H1 (cell line): ENCODE measurements around the gene TRIM71. TPM values are rescaled to one million over a fixed set of nuclear protein-coding genes. Genes with fewer than 3 reads are reported as not detected.

Experiments used
- CTCF ChIA-PET: fragments of 300-600 bp; sonication (Branson Sonifier 250); formaldehyde crosslinking; loops from one replicate; lab custom pipeline; 2021; ENCODE audit not compliant: partially characterized antibody; lab: Charles Lee
- POLR2A ChIA-PET: fragments of 300-600 bp; sonication (Branson Sonifier 250); formaldehyde crosslinking; loops from one replicate; lab custom pipeline; 2021; ENCODE audit warnings: inconsistent platforms; ENCODE audit not compliant: partially characterized antibody; lab: Charles Lee
- DNase-seq, 2 experiments: peaks; one replicate each; pipeline versions ENCODE4 v3.0.0 to v3.0.0-alpha.2; 2010 to 2022; ENCODE audit warnings: low spot score in 2 of 2, low read depth in 1 of 2, mixed read lengths in 1 of 2
- FAIRE-seq: peaks from 2 replicates; lab custom pipeline; 2011; peaks lifted over from hg19 to GRCh38; lab: Jason Lieb, UNC
- H2AFZ ChIP-seq: 2 replicates; pipeline ENCODE4 v1.8.1; 2012; ENCODE audit warnings: low read length, inconsistent platforms
- H2AK5ac ChIP-seq: 2 replicates; pipeline ENCODE4 v1.6.1; 2013; ENCODE audit warnings: low read depth, low read length
- H2BK120ac ChIP-seq: replicated peaks from 2 replicates; pipeline ENCODE3; 2013; ENCODE audit warnings: low read depth, low read length, inconsistent platforms
- H2BK12ac ChIP-seq: 2 replicates; pipeline ENCODE4 v1.6.1; 2013; ENCODE audit warnings: low read depth, low read length
- H2BK15ac ChIP-seq: 2 replicates; pipeline ENCODE4 v1.6.1; 2013; ENCODE audit warnings: low read length
- H2BK20ac ChIP-seq: 2 replicates; pipeline ENCODE4 v1.6.1; 2013; ENCODE audit warnings: low read length
- H2BK5ac ChIP-seq: 2 replicates; pipeline ENCODE4 v1.6.1; 2013; ENCODE audit warnings: low read depth, low read length
- H3K14ac ChIP-seq: 2 replicates; pipeline ENCODE4 v1.6.1; 2013; ENCODE audit warnings: inconsistent platforms; ENCODE audit not compliant: insufficient read length
- H3K18ac ChIP-seq: 2 replicates; pipeline ENCODE4 v1.6.1; 2013; ENCODE audit warnings: low read length; ENCODE audit errors: extremely low read depth
- H3K23ac ChIP-seq: 2 replicates; pipeline ENCODE4 v1.6.1; 2013; ENCODE audit warnings: inconsistent platforms; ENCODE audit not compliant: insufficient read length
- H3K23me2 ChIP-seq: 2 replicates; pipeline ENCODE4 v1.6.1; 2013; ENCODE audit warnings: low read depth, low read length
- H3K27ac ChIP-seq: 2 replicates; pipeline ENCODE4 v1.6.1; 2011; ENCODE audit warnings: low read depth, low read length, inconsistent platforms
- H3K27me3 ChIP-seq, 4 experiments: replicated peaks in 1 of 4; 1 replicate in 1 of 4; 2 replicates in 3 of 4; pipeline versions ENCODE4 v1.6.1 to v1.8.1; 2011 to 2013; ENCODE audit warnings: low read length in 3 of 4, mild to moderate bottlenecking in 3 of 4, inconsistent platforms in 2 of 4, mixed read lengths in 2 of 4, moderate library complexity in 1 of 4; ENCODE audit not compliant: control insufficient read depth in 3 of 4, insufficient read depth in 3 of 4; ENCODE audit errors: extremely low read depth in 1 of 4
- H3K36me3 ChIP-seq, 4 experiments: 2 replicates each; pipeline versions ENCODE4 v1.6.1 to v1.8.1; 2011 to 2013; ENCODE audit warnings: mild to moderate bottlenecking in 4 of 4, low read length in 3 of 4, moderate library complexity in 2 of 4, control low read depth in 1 of 4, inconsistent platforms in 1 of 4; ENCODE audit not compliant: insufficient read depth in 4 of 4, control insufficient read depth in 2 of 4
- H3K4ac ChIP-seq: replicated peaks from 2 replicates; pipeline ENCODE3; 2013; ENCODE audit warnings: low read length, low read depth, mixed read lengths, inconsistent platforms; ENCODE audit not compliant: insufficient read length
- H3K4me1 ChIP-seq, 4 experiments: replicated peaks in 1 of 4; 1 replicate in 1 of 4; 2 replicates in 3 of 4; pipeline versions ENCODE4 v1.6.1 to v1.8.1; 2011 to 2013; ENCODE audit warnings: low read length in 3 of 4, inconsistent platforms in 2 of 4, mixed read lengths in 1 of 4; ENCODE audit not compliant: insufficient read depth in 4 of 4, control insufficient read depth in 3 of 4
- H3K4me2 ChIP-seq, 2 experiments: 2 replicates each; pipeline versions ENCODE4 v1.6.1 to v1.8.1; 2011 to 2013; ENCODE audit warnings: low read depth in 2 of 2, low read length in 2 of 2, control low read depth in 1 of 2, inconsistent platforms in 1 of 2, mild to moderate bottlenecking in 1 of 2; ENCODE audit not compliant: insufficient read depth in 1 of 2
- H3K4me3 ChIP-seq, 4 experiments: fragments of 200-600, 300-600 bp in 1 of 4; sonication (generic), shearing (Covaris generic), sonication (Bioruptor Twin) in 1 of 4; 2 replicates each; pipeline versions ENCODE4 v1.5.1 to v1.8.1; 2011 to 2016; ENCODE audit warnings: low read length in 4 of 4, low read depth in 3 of 4, control low read depth in 2 of 4, inconsistent platforms in 2 of 4, mild to moderate bottlenecking in 2 of 4, mixed read lengths in 1 of 4, moderate library complexity in 1 of 4; ENCODE audit not compliant: insufficient read depth in 2 of 4; ENCODE audit errors: extremely low read depth in 1 of 4
- H3K56ac ChIP-seq: replicated peaks from 2 replicates; pipeline ENCODE3; 2013; ENCODE audit warnings: low read depth, mild to moderate bottlenecking, mixed read lengths, low read length, inconsistent platforms; ENCODE audit not compliant: insufficient read length
- H3K79me1 ChIP-seq: 2 replicates; pipeline ENCODE4 v1.6.1; 2013; ENCODE audit warnings: low read depth, low read length, control low read depth
- H3K79me2 ChIP-seq, 2 experiments: 2 replicates each; pipeline versions ENCODE4 v1.6.1 to v1.8.1; 2012 to 2013; ENCODE audit warnings: low read length in 2 of 2, mild to moderate bottlenecking in 2 of 2, inconsistent platforms in 1 of 2; ENCODE audit not compliant: insufficient read depth in 2 of 2, control insufficient read depth in 1 of 2
- H3K9ac ChIP-seq, 4 experiments: replicated peaks in 1 of 4; 1 replicate in 1 of 4; 2 replicates in 3 of 4; pipeline versions ENCODE4 v1.6.1 to v1.8.1; 2011 to 2013; ENCODE audit warnings: low read depth in 3 of 4, low read length in 3 of 4, control low read depth in 2 of 4, mild to moderate bottlenecking in 2 of 4, moderate library complexity in 2 of 4, inconsistent platforms in 1 of 4; ENCODE audit errors: extremely low read depth in 1 of 4
- H3K9me3 ChIP-seq, 2 experiments: 2 replicates each; pipeline versions ENCODE4 v1.6.1 to v1.8.1; 2012 to 2013; ENCODE audit warnings: mild to moderate bottlenecking in 2 of 2, moderate library complexity in 2 of 2, control low read depth in 1 of 2, inconsistent platforms in 1 of 2, low read depth in 1 of 2, low read length in 1 of 2, mixed read lengths in 1 of 2; ENCODE audit not compliant: insufficient read depth in 2 of 2
- H4K20me1 ChIP-seq, 2 experiments: replicated peaks in 1 of 2; 2 replicates each; pipeline versions ENCODE3 to v1.8.1; 2011 to 2013; ENCODE audit warnings: inconsistent platforms in 2 of 2, low read length in 2 of 2, mild to moderate bottlenecking in 1 of 2; ENCODE audit not compliant: insufficient read depth in 2 of 2, control insufficient read depth in 1 of 2
- H4K5ac ChIP-seq: 2 replicates; pipeline ENCODE4 v1.6.1; 2013; ENCODE audit warnings: low read length, low read depth, mixed read lengths, inconsistent platforms; ENCODE audit not compliant: insufficient read length
- H4K8ac ChIP-seq: 2 replicates; pipeline ENCODE4 v1.8.0; 2013; ENCODE audit warnings: mild to moderate bottlenecking, moderate library complexity, low read length, inconsistent platforms; ENCODE audit not compliant: insufficient read depth; ENCODE audit errors: extremely low read depth
- H4K91ac ChIP-seq: replicated peaks from 2 replicates; pipeline ENCODE3; 2013; ENCODE audit warnings: low read length, mixed read lengths, inconsistent platforms; ENCODE audit not compliant: insufficient read length
- CHD1 ChIP-seq: IDR thresholded peaks from 2 replicates; pipeline ENCODE4 v1.6.1; 2012; ENCODE audit warnings: low read depth, low read length, improper control_type of control experiment
- SAP30 ChIP-seq: fragments of 300-600 bp; sonication (generic); IDR thresholded peaks from 2 replicates; pipeline ENCODE4 v1.7.1; 2012; ENCODE audit warnings: low read length, moderate library complexity, mild to moderate bottlenecking, inconsistent platforms; ENCODE audit not compliant: insufficient read depth, insufficient replicate concordance
- SIX5 ChIP-seq: IDR thresholded peaks from 2 replicates; pipeline ENCODE4 v1.6.1; 2011; ENCODE audit warnings: mild to moderate bottlenecking, low read depth, low read length
- WGBS, 2 experiments: shearing (Covaris generic) in 1 of 2; methylation state at CpG; one replicate each; pipeline versions ENCODE4 v1.1.6 to v1.1.7; 2013 to 2015; ENCODE audit warnings: low lambda C conversion rate in 2 of 2, mixed read lengths in 2 of 2, inconsistent platforms in 1 of 2, low coverage in 1 of 2, missing lambda C conversion rate in 1 of 2; ENCODE audit not compliant: insufficient replicate concordance in 2 of 2, insufficient coverage in 1 of 2, insufficient read length in 1 of 2; ENCODE audit errors: extremely low coverage in 1 of 2, missing lambda C conversion rate in 1 of 2; 5-methylcytosine and 5-hydroxymethylcytosine counted together
- polyA plus RNA-seq, 7 experiments: library from polyadenylated mRNA; depleted of rRNA in 3 of 7; stranded (reverse) in 5 of 7; unstranded in 2 of 7; fragments of >200 nt in 5 of 7; fragments of 200-250 nt in 2 of 7; gene quantifications; 1 replicate in 5 of 7; 2 replicates in 1 of 7; 4 replicates in 1 of 7; pipeline versions ENCODE4 v1.2.1 to v1.2.3, GENCODE V29; 2011 to 2013; ENCODE audit warnings: missing spikeins in 2 of 7, mixed read lengths in 2 of 7
- total RNA-seq: library from RNA; stranded (reverse); fragmentation: NEBNext Ultra II Directional; extraction: Animal tissue kit (Norgen Biotek cat#: 25700); gene quantifications from 2 replicates; pipeline ENCODE4 v1.2.1, GENCODE V29; 2021

The TRIM71 gene
- total and polyA plus RNA-seq, 2 of the 8 experiments (the other 6 are each of a cell fraction or from before 2014, with no cell fraction given) = 53.7 to 293 TPM

DNA sequence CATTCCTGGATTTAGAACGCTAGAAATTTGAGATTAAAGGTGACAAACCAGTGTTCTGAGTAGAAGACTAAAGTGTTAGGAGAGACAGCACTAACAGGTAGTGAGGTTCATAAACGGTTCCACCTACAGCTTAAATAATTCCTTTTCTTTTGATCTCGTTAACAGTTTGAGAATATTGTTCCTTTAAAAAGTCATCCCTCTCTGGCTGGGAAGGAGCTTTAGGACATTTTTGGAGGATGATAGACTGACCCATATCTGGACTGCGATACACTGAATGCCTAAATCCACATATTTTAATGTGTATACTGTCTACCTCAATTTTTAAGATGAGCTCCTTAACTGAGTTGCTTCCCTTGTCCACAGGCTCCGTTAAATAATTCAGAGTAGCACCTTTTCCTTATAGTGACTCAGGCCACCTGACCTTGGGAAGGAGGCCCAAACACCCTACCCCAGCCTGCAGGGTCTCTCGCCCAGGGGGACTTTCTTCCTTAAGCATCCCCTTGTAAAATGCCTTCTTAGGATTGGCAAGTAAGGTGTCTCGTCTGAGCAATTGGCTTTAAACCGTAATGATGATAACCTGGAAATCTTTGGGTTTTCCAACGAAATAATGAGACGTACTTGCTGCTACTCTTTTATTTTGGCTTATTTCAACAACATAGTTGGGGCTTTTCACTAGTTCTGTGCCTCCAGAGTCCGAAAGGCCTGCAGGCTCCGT is 3.3 kb downstream of the TRIM71 start:
- ChIA-PET CTCF (interaction anchor here (0.5 to 2.7 kb wide), 20 partner anchors 13 to 253 kb away, joined by 3 to 13 read pairs (median 4); no protein-coding TSS in a partner anchor), POLR2A (interaction anchor here (0.7 to 15.1 kb wide), 28 partner anchors 8 to 123 kb away, joined by 3 to 303 read pairs (median 6); no protein-coding TSS in a partner anchor)
- H4K5ac ChIP-seq = peak overlapping the region; percentile 63
- H2BK120ac ChIP-seq = no peak overlapping the region
- no peak overlapping the region for H2AK5ac ChIP-seq
- H2BK15ac ChIP-seq = no peak overlapping the region
- H4K20me1 ChIP-seq = peaks cover 29 to 46% of the 10 kb centered on the region in 2 experiments
- FAIRE-seq (no peak), DNase-seq (no peak)
- H2BK12ac ChIP-seq = no peak overlapping the region
- H3K4me2 ChIP-seq = peak overlapping the region; percentile 93 to 96
- TF ChIP-seq SIX5 (no peak), SAP30 (peak; percentile 64), CHD1 (0 out of 2 replicates have a peak, but pooled peaks have one; percentile 38)
- H3K36me3 ChIP-seq = peaks cover 24 to 75% (median 34%) of the 10 kb centered on the region in 4 experiments
- H3K56ac ChIP-seq = peak overlapping the region; percentile 55
- H2BK5ac ChIP-seq = peak overlapping the region; percentile 67; the same call in 1 of the 2 replicates
- no peaks in the 10 kb centered on the region for H3K27me3 ChIP-seq
- no peak overlapping the region for H4K8ac ChIP-seq
- peaks cover 92 to 97% of the 10 kb centered on the region in 2 experiments for H3K79me2 ChIP-seq
- peaks cover 4 to 22% (median 15%) of the 10 kb centered on the region in 4 experiments for H3K4me1 ChIP-seq
- H3K23ac ChIP-seq = no peak overlapping the region
- no peaks in the 10 kb centered on the region for H3K9me3 ChIP-seq
- no peak overlapping the region for H3K14ac ChIP-seq
- no peak overlapping the region for H3K4ac ChIP-seq
- peak overlapping the region; percentile 35 for H3K27ac ChIP-seq
- H3K79me1 ChIP-seq = no peaks in the 10 kb centered on the region
- peak overlapping the region; percentile 52 for H3K18ac ChIP-seq
- no peak overlapping the region for H4K91ac ChIP-seq
- H3K23me2 ChIP-seq = peaks cover 6% of the 10 kb centered on the region; the same call in 1 of the 2 replicates
- WGBS, 2 experiments = 3% methylated on average over 12 of the region's 12 CpGs; no CpG with 5 or more reads in 1 of the 2 experiments
- no peak overlapping the region for H2AFZ ChIP-seq
- H2BK20ac ChIP-seq = no peak overlapping the region
- peak overlapping the region; percentile 88 to 98 (median 94) for H3K4me3 ChIP-seq
- H3K9ac ChIP-seq = peak overlapping the region; percentile 86 to 94 (median 93)
